HG02588 (cell line): ENCODE data around the gene POU2F2.

ENCODE experiments used
- ATAC-seq: cut with Tn5 transposase; IDR thresholded peaks from one replicate; pipeline ENCODE4 v1.9.1; 2021; ENCODE audit warnings: mild to moderate bottlenecking, moderate library complexity; ENCODE audit not compliant: unreplicated experiment

The POU2F2 gene

DNA sequence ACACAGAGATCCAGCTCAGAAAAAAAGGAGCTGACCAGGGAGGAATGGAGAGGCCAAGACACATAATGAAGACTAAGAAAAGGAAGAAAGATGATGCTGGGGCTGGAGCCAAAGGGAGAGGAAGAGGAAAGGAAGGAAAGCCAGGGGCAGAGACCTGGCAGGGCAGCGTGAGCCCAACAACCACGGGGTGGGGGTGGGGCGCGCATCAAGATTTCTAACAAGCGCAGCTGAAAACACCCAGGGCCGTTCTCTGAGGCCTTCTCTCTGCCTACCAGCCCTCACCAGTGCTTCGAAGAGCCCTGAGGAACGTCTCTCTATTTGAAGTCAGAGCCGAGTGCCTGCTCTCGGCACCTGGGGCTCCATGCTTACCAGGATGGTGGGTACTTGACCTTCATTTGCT lies 23.6 kb upstream of the POU2F2 start:
- ATAC-seq, result no peak

DNA sequence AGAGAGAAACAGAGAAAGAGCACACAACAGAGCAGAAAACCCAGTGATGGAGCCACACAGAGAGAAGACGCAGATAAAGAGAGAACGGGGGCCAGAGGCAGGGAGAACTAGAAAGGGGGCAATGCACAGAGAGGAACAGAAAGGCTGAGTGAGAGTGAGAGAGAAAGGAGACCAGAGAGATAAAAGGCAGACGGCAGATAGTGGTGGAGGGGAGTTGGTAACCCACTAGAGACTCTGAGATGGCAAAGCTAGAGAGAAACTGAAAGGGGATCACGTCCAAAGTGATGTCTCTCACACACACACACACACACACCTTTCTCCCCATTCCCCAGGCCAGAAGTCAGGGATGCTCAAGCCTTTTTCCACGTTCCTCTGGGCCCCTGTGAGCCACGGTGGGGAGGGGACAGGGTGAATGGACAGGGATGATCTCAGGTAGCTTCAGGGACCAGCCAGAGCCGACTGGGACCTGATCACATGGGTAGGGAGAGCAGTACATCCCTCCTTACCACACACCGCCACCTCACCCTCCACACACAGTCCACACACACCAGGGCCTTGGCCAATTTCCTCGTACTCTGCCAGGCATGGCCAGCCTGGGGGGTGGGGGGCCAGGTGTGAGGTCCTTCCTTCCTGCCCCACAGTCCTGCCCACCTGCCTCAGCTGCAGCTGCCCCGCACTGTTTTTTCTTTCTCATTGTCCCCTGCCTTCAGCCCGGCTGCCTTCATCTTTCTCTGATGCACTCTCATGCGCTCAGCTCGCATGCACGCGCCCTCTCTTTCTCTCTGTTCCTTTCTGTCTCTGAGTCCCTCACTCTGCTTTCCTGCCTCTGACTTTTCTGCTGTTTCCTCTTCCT lies 22.5 kb upstream of the POU2F2 start:
- ATAC-seq, result no peak

DNA sequence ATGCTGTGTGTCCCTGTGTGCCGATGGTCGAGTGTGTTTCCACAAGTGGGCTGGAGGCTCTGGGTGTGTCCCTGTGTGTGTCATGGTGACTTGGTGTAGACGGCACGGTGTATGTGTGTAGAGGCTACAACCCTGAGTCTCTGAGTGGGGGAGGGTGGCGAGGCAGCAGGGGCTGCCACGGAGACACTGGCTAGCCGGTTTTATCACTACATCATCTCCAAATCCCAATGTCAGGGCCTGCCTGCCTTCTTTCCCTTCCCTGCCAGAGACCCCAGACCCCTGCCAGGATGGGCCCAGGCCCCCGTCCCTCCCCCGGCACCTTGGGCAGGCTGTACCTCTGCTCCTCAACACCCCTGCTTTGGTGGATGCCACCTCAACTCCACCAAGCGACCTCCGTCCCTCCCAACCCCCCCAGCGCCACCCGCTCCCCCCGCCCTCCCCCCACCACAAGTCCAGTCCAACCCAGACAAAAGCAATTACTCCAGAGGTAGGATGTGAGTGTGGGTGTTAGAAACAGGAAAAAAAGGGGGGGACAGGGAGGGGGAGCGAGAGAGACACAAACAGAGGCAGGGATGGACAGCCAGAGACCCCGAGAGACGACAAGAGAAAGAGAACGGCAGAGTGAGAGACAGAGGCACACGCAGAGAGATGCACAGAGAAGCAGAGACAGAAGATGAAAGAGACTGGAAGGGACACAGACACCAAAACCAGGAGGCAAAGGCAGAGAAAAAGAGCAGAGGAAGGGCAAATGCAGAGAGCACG lies 21.6 kb upstream of the POU2F2 start:
- no peak for ATAC-seq

DNA sequence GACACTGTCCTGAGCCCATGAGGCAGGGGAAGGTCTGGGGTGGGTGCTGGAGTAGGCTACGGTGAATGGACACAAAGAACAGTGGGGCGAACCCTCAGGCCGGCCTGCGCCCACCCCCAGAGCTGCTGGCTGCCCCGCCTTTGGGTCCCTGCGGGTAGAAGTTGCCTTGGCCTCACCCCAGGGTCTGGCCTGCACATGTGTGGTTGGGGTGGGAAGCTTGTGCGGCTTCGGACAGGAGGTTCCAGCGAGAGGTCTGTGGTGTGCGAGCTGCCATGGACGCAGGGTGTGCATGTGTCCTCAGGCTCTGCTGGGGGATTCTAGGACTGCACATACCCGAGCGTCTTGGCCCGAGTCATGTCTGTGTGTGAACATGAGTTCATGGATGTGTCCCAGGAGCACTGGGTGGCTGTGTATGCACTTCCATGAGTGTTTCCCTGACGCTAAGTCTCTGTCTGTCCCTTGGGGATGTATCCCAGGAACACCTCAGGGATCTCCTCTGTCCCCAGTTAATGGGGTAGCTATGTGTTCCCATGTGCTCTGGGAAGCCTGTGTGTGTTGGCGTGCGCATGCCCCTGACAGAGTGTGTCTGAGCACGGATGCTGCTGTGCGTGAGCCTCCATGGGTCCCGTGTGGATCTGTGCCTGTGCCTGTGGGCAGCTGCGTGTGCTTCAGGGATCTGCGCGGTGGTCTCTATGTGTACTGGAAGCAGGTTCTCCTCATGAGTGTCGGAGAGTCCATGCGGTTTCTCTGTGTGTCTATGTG lies 20.8 kb upstream of the POU2F2 start:
- ATAC-seq, result no peak

DNA sequence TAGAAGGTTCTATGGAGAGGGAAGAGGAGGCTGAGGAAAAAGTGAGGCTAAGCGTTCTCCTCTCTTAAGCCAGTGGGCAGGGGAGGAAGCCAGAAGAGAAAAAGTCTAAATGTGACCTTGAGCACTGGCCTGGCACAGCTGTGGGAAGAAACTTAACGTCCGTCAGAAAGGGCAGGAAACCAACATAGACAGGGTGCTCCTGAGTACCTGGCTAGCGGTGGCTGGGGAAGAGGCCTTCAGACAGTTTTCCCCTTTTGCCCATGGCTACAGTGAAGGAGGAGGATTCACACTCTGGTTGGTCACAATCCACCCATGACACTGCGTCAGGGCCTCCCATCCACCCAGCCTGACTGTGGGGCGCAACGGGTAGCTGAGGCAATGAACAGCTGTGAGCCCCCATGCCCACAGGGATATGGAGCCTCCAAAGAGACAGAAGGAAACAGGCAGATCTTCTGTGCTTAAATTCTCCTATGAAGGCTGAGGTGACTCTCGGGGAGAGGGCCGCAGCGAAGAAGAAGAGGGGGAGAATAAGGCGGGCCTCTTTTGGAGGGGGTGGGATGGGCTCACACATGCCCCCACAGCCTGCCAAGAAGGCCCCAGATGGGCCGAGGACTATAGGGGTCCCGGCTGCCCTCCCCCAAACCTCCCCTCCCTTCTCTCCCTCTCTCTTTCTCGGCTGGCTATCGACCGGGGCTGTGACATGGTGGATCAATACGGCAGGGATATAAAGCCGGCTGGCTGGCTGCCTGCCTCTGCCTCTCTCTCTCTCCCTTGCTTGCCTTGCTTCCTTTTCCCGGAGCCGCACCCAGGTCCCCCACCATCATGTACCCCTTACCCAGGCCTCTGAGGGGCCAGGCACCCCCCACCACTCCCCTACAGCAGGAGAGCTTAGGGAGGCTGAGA lies 19.8 kb upstream of the POU2F2 start:
- no peak for ATAC-seq

DNA sequence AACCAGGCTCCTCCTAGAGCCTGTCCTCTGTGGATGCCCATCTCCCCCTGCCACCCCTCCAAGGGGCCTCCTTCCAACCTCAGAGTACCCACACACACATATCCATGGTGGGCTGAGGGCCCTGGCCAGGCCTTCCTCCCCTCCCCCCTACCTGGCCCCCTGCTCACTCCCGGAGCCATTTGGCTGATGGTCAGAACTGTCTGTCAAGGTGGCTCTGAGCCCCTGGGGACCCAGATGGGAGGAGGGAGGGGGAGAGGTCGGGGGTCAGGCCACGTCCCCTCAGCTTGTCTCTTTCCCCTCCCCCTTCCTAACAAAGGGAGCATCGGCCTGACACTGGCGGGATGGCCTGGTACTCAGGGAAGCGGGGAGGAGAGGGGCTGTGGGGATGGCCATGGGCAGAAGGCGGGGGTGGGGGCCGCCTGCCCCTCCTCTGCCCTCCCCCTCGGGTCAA lies 18.7 kb upstream of the POU2F2 start:
- no peak for ATAC-seq

DNA sequence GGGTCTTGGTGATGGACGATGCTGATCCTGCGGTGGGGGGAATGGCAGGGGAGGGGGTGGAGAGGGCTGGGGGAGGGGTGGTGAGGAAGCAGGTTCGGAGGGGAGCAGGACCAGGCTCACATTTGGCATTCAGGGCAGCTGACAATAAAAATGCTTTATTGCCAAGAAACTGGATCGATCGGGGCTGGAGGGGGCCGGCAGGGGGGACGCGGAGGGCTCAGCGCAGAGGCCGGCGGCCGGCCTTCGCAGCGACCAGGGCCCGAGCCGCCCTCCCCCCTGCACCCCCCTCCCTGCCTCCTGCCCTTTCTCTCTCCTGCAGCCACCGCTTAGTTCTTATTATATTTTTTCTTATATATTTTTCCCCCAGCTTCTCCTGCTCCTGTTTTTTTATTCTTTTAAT lies 18.1 kb upstream of the POU2F2 start:
- ATAC-seq, result no peak

DNA sequence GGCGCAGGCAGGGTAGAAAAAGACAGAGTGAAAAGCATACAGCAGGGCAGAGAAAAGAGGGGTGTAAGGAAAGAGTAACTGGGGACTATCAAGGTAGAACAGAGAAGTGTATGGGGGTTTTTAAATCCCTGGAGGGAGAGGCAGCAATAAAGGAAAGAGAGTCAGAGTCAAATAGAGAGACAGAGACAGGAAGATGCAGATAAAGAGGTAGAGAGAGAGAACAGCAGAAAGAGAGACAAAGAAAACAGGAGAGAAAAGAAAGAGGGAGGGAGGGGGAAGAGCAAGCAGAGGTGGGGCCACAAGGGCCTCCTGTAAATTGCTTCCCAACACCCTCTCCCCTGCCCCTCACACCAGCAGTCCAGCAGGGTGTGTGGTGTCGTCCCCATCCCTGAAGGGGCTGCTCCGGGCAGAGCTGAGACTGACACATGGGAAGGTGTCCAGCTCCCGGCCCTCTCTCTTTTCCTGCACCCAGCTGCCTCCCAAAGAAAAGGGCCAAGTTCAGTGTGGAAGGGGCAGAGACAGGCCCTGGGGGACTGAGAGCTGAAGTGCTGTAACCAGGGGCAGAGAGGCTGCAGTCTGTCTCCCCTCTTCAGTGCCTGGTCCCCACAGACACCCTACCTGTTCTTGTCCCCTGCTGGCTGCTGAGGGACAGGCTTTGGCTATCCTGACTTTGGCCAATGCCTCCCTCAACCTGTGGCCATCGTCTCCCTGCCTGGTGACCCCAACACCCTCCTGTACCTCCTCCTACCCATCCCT lies 17.4 kb upstream of the POU2F2 start:
- no peak for ATAC-seq

DNA sequence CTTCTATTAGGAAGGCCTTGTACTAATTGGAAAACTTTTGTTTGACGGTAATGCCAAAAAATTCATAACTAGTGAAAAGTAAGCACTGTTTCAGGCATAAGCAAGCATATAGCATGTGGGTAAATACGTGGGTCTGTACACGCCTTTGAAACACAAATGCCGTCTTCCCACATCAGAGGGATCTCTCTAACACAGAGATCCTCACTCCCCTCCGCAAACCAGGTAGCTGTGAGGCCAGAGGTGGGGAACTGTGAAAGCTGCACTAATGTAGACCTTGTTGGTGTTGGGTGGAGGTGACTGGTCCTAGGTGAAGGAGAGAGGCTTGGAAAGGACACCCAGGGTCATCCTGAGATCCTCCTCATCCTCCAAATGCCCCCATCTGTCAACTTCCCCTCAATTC lies 16.0 kb upstream of the POU2F2 start:
- no peak for ATAC-seq

DNA sequence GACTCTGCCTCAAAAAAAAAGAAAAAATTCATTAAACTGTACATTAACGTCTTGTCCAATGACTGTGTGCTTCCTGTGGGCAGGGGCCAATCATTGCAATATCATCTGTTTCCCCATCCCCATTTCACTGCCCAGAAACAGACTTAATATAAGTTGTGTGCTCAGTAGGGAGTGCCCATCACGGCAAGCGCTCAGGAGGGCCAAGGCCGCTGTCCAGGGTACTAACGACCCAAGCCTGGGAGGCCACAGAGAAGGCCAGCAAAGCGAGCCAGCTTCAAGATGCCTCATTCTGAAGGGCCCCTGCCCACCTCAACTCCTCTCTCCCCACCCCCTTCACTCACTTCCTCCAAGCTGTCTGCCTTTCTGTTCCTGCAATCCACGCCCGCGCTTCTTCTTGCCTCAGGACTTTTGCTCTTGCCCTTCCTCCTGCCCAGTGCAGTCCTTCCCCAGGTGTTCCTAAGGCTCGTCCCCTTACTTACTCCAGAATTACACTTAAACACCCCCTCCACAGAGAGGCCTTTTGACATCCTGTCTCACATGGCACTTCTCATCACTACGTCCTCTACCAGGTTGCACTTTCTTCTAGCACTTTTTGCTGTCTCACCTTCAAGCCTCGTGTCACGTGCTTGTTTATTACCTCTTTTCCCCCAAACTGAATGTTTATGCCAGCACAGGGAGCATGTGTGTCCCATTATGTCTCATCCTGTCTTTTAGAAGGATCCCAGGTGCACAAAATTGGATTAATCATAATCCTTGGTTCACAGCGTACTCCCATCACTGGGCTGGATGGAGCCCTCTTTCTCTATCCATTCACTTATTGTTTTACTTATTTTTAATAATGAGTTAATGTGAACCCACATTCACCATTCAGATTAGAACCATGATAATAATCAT lies 11.3 kb upstream of the POU2F2 start:
- no peak for ATAC-seq

DNA sequence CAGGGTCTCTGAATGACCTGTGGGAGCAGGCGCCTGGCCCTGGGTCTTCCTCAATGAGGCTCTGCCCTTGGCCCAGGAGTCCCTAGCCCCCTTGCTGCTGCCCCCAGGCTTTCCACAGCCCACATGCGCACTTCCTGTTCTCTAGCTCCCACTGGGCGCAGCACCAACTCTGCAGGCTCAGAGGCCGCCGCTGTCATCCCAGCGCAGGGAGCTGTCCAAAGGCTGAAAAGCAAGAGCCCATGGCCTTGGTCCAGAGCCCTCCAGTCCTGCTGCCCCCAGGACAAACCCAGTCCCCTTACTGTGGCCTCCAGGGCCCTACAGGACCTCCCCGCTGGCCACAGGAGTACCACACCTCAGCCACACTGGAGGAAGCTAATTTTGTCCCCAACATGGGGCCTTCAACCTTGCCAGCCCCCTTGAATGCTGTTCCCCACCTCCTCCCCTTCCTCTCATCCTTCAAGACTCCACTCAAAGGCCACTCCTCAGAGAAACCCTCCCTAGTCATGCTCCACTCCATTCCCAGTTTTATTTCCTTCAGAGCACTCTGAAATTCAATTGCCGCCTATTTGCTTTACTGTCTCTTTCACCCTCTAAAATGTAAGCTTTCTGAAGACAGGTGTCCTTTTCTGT lies 8.0 kb upstream of the POU2F2 start:
- no peak for ATAC-seq

DNA sequence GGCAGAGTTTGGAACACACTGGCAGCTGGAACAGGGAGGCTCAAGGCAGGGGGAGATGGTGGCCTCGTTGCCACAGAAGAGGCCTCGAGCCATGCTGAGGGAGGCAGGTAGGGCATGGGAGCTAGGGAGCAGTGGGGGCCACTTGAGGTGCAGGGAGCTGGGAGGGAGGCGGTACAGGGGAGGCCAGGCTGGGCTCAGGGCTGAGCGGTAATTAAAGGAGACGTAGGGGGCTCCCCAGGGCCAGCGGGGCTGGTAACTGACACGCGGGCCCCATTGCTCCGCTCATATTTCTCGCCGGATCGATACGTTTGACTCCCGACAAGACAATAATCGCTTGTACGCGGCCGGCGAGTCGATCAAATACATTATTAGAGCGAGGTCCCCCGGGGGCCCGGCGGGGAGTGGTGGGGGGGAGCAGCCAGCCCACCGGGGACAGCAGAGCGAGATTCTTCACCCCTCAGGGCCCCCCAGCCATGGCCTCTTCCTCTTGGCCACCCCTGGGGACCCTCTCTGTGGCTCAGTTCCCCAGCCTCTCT lies 2.4 kb upstream of the POU2F2 start:
- no peak for ATAC-seq

DNA sequence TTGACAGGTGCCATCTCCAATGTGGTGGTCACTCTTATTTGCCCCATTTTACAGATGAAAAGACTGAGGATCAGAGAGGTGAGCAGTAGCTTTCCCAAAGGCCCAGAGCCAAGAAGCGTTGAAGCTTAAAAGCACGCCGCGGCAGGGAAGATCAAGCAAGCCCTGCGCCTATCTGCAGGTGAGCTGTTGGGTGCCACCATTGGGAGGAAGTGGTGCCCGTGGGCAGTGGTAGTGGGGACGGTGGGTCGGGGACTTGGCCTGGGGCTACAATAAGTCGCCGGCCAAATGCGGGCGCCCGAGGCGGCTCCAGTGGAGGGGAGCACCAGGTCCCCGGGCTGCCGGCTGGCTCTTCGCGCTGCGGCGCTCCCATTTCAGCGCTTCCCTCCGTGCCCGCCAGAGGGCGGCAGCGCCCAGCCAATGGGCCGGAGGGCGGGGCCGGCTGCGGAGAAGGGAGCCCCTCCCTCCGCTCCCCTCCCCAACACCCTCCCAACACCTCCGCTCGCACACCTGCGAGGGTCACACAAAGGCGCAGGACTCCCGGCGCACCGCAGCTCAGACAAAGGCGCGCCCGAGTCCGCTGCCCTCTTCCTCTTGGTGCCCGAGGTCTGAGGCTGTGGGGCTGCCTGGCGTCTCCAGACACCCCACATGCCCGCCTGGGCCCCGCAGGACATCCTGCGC lies 744 bp upstream of the POU2F2 start:
- no peak for ATAC-seq

DNA sequence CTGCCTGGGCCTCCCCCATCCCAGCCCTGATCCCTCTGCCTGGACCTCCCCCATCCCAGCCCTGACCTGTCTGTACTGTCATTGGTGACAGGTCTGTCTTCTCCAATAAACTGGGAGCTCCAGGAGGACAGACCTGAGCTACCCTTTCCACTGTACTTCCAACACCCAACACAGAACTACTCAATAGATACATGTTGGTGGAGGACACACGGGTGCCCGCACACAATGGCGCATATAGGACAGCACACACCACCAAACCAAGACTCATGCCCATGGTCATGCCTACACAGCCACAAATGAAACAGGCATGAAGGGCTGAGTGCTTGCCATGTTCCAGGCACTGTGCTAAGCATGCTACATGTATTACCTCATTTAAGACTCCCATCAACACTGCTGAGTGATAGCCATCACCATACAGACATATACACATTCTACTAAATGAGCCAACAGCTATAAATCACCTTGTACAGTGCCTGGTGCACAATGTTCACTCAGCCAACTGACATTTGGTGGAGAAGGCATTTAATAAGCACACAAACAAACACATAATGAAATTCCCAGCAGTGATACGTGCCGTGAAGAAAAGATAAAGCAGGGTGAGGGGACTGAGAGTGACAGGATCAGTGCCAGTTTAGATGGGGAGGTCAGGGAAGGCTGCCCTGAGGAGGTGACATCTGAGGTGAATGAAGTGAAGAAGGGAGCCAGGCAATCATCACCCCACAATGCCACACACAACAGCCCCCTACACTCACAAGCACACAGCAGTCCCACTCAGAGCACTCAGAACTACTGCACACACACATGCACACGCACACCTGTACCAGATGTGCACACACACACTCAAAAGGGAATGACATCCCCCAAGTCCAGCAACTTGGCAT lies 857 bp downstream of the POU2F2 start:
- ATAC-seq, result no peak

DNA sequence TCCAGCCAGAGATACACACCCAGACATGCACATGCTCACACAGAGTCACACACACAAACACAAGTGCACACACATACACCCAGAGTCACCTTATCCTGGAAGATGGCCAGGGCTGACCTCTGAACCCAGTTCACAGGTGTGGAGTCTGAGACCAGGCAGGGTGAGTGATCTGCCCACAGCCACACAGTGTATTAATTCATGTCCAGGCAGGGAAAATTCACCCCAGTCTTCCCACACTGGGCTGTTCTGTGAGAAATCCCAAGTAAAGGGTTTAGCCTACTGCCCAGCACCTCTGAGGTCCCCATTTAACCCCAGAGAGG lies 2.0 kb downstream of the POU2F2 start:
- ATAC-seq, result no peak

DNA sequence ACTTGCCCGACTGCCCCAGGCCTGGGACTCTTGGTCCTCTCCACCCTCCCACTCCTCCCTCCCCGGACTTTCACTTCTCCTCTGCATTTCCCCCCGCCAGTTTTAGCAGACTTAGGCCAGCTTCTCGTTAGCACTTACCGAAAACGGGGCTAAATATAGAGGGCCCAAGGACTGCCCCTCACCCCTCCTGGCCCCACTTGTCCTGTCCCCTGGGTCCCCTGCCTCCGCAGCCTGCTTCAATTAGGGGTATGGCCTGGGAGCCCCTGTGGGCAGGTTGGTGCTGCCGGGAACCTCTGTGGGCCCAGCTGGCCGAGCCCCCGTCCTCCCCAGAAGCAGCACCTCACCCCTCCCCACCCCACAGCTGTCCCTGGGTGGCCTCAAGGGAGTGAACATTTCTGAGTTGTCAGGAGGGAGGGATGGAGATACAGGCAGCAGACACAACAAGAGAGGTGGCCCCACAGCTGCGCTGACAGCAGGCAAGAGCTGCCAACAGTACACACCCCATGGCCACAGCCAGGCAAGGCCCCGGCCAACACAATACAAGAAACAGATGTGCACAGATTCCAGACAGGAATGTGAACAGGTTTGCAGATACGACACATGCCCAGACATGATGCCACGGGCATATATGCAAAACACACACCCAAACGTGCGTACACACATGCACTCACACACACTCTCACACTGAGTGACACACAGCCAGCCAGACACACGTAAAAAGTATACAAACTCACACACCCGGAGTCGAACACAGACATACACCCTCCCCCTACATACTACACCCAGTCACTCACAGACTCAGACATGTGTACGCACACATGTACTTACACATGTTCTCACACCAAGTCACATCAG lies 2.6 kb downstream of the POU2F2 start:
- ATAC-seq, result peak; percentile 49
